ENCODE results near the gene DENND6B. TPM values are rescaled to one million over a fixed set of nuclear protein-coding genes. Genes with fewer than 3 reads are reported as not detected.

DENND6B gene
- total and polyA plus RNA-seq, 2 of the 13 experiments (the other 11 are each of a cell fraction or from before 2014, with no cell fraction given), result 0.95 to 3.8 TPM

DNA sequence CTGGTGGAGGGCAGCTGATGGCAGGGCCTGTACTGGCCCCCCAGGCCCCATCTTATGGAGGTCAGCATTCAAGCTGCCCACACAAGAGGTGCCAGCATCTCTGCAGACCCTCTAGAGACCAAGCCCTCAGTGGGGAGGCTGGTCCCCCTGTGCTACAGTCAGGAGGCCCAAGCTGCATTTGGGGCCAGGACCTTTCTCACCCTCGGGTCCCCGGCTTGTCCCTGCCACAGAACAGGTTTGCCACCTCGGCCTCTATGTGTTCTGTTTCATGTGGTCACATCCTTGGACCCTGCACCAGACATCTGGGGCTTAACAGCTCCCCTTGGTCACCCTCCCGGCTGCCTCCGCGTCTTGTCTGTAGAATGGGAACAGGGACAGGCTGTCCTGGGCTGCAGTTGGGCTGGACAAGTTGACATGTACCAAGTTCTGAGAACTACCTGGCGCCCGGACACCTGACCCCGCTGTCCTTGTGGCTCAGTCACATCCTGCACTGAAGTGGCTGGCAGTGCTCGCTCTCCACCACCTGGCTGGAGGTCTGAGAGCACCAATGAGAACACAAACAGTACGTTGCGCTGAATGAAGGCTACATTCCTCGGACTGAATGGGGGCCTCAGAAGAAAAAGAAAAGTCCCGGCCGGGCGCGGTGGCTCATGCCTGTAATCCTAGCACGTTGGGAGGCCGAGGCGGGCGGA is 16.6 kb downstream of the DENND6B start (continued):
- TF ChIP-seq, protein P1, sequence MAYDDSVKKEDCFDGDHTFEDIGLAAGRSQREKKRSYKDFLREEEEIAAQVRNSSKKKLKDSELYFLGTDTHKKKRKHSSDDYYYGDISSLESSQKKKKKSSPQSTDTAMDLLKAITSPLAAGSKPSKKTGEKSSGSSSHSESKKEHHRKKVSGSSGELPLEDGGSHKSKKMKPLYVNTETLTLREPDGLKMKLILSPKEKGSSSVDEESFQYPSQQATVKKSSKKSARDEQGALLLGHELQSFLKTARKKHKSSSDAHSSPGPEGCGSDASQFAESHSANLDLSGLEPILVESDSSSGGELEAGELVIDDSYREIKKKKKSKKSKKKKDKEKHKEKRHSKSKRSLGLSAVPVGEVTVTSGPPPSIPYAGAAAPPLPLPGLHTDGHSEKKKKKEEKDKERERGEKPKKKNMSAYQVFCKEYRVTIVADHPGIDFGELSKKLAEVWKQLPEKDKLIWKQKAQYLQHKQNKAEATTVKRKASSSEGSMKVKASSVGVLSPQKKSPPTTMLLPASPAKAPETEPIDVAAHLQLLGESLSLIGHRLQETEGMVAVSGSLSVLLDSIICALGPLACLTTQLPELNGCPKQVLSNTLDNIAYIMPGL (CRISPR knock-in tag; IDR thresholded peaks at IDR 0.05; ENCODE audit: borderline replicate concordance in 1 of 2, low read depth in 1 of 2), result 0 out of 4 replicates have a peak, but pooled peaks of 1 of the 2 experiments have one; percentile 16
- 0 out of 2 replicates have a peak, but pooled peaks have one; percentile 25 for TF ChIP-seq POGK (CRISPR knock-in tag; conservative IDR thresholded peaks at IDR 0.05)
- TF ChIP-seq U2AF1 (optimal IDR thresholded peaks at IDR 0.05; ENCODE audit: low read depth, low read length), result peak; percentile 41
- peak; percentile 52 for TF ChIP-seq TEAD3 (CRISPR knock-in tag; optimal IDR thresholded peaks at IDR 0.05; ENCODE audit: borderline replicate concordance)
- TF ChIP-seq ZMYM3 (CRISPR knock-in tag; IDR thresholded peaks at IDR 0.05), result peak; percentile 91
- 0 out of 2 replicates have a peak, but pooled peaks have one; percentile 9 for TF ChIP-seq ERF (CRISPR knock-in tag; IDR thresholded peaks at IDR 0.05)
- TF ChIP-seq HNF4A (CRISPR knock-in tag; IDR thresholded peaks at IDR 0.05), result peak; percentile 50
- TF ChIP-seq ZNF12 (CRISPR knock-in tag; IDR thresholded peaks at IDR 0.05), result no peak
- TF ChIP-seq XRCC5 (optimal IDR thresholded peaks at IDR 0.05; ENCODE audit: low read length), result peak; percentile 30

All from HepG2 (cell line).